ENCODE data around the gene COQ8A. TPM values are rescaled to one million over a fixed set of nuclear protein-coding genes. Genes with fewer than 3 reads are reported as not detected.
A peak's percentile ranks its signal among the peaks of the same experiment; 100 is the strongest.

Gene COQ8A
- total and polyA plus RNA-seq, 2 experiments from 2014 or later, result 25.2 to 37.4 TPM

- peak; percentile 78 for DNase-seq (ENCODE audit: low spot score)
- H3K9me2 ChIP-seq (ENCODE audit: insufficient read depth), result no peaks in the 10 kb centered on the region
- H3K27ac ChIP-seq (ENCODE audit: low read depth), result peak overlapping the region; percentile 95
- peaks cover 7% of the 10 kb centered on the region; the same call in 2 of the 3 replicates for H3K9me3 Mint-ChIP-seq
- peaks cover 7% of the 10 kb centered on the region; the same call in 2 of the 3 replicates for H3K36me3 Mint-ChIP-seq (ENCODE audit: low read depth)
- H3K4me3 ChIP-seq, result peak overlapping the region; percentile 74
- peak overlapping the region; percentile 96 for H3K27ac Mint-ChIP-seq
- 0 out of 2 replicates have a peak, but pooled peaks cover 5% of the 10 kb centered on the region for H3F3A ChIP-seq (replicated peaks; ENCODE audit: low read depth)
- peaks cover 3% of the 10 kb centered on the region; the same call in 1 of the 2 replicates for H4K20me1 ChIP-seq (replicated peaks; ENCODE audit: insufficient read depth)
- H3K36me3 ChIP-seq (ENCODE audit: insufficient read depth), result 0 out of 2 replicates have a peak, but pooled peaks cover 5% of the 10 kb centered on the region
- peak overlapping the region; percentile 96 for H2AFZ ChIP-seq
- H3K4me2 ChIP-seq, result peak overlapping the region; percentile 86
- H3K4me1 Mint-ChIP-seq, result peaks cover 50% of the 10 kb centered on the region
- peak; percentile 60 for ATAC-seq
- peaks cover 35% of the 10 kb centered on the region for H3K79me2 ChIP-seq (replicated peaks; ENCODE audit: insufficient read depth)
- H3K27me3 Mint-ChIP-seq (ENCODE audit: insufficient read depth, low read depth, poor library complexity), result peaks cover 20% of the 10 kb centered on the region
- TF ChIP-seq, protein P1, sequence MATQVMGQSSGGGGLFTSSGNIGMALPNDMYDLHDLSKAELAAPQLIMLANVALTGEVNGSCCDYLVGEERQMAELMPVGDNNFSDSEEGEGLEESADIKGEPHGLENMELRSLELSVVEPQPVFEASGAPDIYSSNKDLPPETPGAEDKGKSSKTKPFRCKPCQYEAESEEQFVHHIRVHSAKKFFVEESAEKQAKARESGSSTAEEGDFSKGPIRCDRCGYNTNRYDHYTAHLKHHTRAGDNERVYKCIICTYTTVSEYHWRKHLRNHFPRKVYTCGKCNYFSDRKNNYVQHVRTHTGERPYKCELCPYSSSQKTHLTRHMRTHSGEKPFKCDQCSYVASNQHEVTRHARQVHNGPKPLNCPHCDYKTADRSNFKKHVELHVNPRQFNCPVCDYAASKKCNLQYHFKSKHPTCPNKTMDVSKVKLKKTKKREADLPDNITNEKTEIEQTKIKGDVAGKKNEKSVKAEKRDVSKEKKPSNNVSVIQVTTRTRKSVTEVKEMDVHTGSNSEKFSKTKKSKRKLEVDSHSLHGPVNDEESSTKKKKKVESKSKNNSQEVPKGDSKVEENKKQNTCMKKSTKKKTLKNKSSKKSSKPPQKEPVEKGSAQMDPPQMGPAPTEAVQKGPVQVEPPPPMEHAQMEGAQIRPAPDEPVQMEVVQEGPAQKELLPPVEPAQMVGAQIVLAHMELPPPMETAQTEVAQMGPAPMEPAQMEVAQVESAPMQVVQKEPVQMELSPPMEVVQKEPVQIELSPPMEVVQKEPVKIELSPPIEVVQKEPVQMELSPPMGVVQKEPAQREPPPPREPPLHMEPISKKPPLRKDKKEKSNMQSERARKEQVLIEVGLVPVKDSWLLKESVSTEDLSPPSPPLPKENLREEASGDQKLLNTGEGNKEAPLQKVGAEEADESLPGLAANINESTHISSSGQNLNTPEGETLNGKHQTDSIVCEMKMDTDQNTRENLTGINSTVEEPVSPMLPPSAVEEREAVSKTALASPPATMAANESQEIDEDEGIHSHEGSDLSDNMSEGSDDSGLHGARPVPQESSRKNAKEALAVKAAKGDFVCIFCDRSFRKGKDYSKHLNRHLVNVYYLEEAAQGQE (IDR thresholded peaks at IDR 0.05; ENCODE audit: unreplicated experiment), result peak; percentile 11
- TF ChIP-seq POLR2AphosphoS5 (IDR thresholded peaks at IDR 0.05; ENCODE audit: low read depth) (peak; percentile 95), ETS1 (IDR thresholded peaks at IDR 0.05) (peak; percentile 54; the same call in 1 of the 2 replicates), EZH2 (IDR thresholded peaks at IDR 0.05; ENCODE audit: low read depth, unreplicated experiment) (no peak)
- H3K4me3 Mint-ChIP-seq, result peak overlapping the region; percentile 89
- 0 out of 2 replicates have a peak, but pooled peaks cover 4% of the 10 kb centered on the region for H3K27me3 ChIP-seq (ENCODE audit: insufficient read depth)
- H3K4me1 ChIP-seq (ENCODE audit: insufficient read depth), result peaks cover 30% of the 10 kb centered on the region
These were observed 561 bp upstream of the COQ8A start for GRCh38 chr1:226939438-226940028.

DNA sequence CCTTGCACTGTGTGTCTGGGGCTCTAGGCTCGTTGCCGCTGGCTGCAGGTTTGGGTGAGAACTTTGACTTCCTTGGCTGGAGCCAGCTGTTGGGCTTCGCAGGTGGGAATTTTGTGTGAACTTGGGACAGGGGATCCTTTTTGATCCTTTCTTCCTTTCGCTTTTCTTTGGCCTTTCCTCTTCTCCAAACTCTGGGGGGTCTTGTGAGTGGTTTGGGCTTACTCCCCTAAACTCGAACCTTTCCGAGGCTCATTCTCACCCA lies 643 bp downstream of the COQ8A start:
- Mint-ChIP-seq H3K36me3 (ENCODE audit: low read depth) (peaks cover 3% of the 10 kb centered on the region; the same call in 1 of the 3 replicates), H3K9me3 (no peaks in the 10 kb centered on the region; the same call in 2 of the 3 replicates), H3K27me3 (ENCODE audit: insufficient read depth, low read depth, poor library complexity) (peaks cover 22% of the 10 kb centered on the region), H3K4me1 (peaks cover 62% of the 10 kb centered on the region), H3K4me3 (peak overlapping the region; percentile 89), H3K27ac (no peak overlapping the region; the same call in 1 of the 2 replicates)
- Histone ChIP-seq H4K20me1 (replicated peaks; ENCODE audit: insufficient read depth) (peaks cover 3% of the 10 kb centered on the region; the same call in 1 of the 2 replicates), H2AFZ (peak overlapping the region; percentile 78; the same call in 1 of the 2 replicates), H3K9me2 (ENCODE audit: insufficient read depth) (no peaks in the 10 kb centered on the region), H3K4me1 (ENCODE audit: insufficient read depth) (peaks cover 37% of the 10 kb centered on the region), H3K27me3 (ENCODE audit: insufficient read depth) (0 out of 2 replicates have a peak, but pooled peaks cover 4% of the 10 kb centered on the region), H3K4me3 (peak overlapping the region; percentile 76), H3K27ac (ENCODE audit: low read depth) (no peak overlapping the region), H3K79me2 (replicated peaks; ENCODE audit: insufficient read depth) (peaks cover 43% of the 10 kb centered on the region), H3K4me2 (peak overlapping the region; percentile 94), H3K36me3 (ENCODE audit: insufficient read depth) (no peaks in the 10 kb centered on the region), H3F3A (replicated peaks; ENCODE audit: low read depth) (0 out of 2 replicates have a peak, but pooled peaks cover 5% of the 10 kb centered on the region)
- ATAC-seq (no peak), DNase-seq (ENCODE audit: low spot score) (no peak)
- TF ChIP-seq CTCF (conservative IDR thresholded peaks at IDR 0.05; ENCODE audit: low read depth in 2 of 2), result no peak
- TF ChIP-seq EZH2phosphoT487 (IDR thresholded peaks at IDR 0.05; ENCODE audit: unreplicated experiment), result no peak
- no peak for TF ChIP-seq EZH2 (IDR thresholded peaks at IDR 0.05; ENCODE audit: low read depth, unreplicated experiment)
- no peak for TF ChIP-seq CREB1 (CRISPR knock-in tag; IDR thresholded peaks at IDR 0.05; ENCODE audit: low read depth)
- TF ChIP-seq ZNF331 (CRISPR knock-in tag; IDR thresholded peaks at IDR 0.05; ENCODE audit: low read depth), result no peak
